DOHH2 (cell line): Measurements from ENCODE around the gene DPP10.

Source experiments
- CTCF ChIP-seq: fragments of 200-600 bp; sonication (generic); IDR thresholded peaks from one replicate; pipeline ENCODE4 v1.5.1; 2014; ENCODE audit warnings: antibody characterized with exemption, mild to moderate bottlenecking, low read depth, low read length; ENCODE audit not compliant: poor library complexity, severe bottlenecking
- EZH2phosphoT487 ChIP-seq: fragments of 200-600 bp; sonication (generic); IDR thresholded peaks from 2 replicates; pipeline ENCODE4 v1.6.1; 2017; ENCODE audit warnings: borderline replicate concordance, mild to moderate bottlenecking, antibody characterized with exemption, low read length, moderate library complexity, mixed read lengths

- TF ChIP-seq CTCF (no peak), EZH2phosphoT487 (no peak)
These were observed 1192.1 kb downstream of the DPP10 start for GRCh38 chr2:115634578-115634977.
